Chondrocyte (in vitro differentiated cells): ENCODE measurements around the gene ALDOA. TPM values are rescaled to one million over a fixed set of nuclear protein-coding genes. Genes with fewer than 3 reads are reported as not detected.

ENCODE experiments used
- DNase-seq: peaks from one replicate; pipeline ENCODE4 v3.0.0; 2021; ENCODE audit warnings: mixed read lengths, low spot score
- H3K27ac Mint-ChIP-seq: one replicate; pipeline ENCODE4 v1.8.0; 2021; ENCODE audit warnings: mild to moderate bottlenecking, moderate library complexity, mixed read lengths; ENCODE audit not compliant: unreplicated experiment
- H3K27me3 Mint-ChIP-seq: 2 replicates; pipeline ENCODE4 v1.8.0; 2021; ENCODE audit warnings: low read depth, mixed read lengths
- H3K36me3 Mint-ChIP-seq: 2 replicates; pipeline ENCODE4 v1.8.0; 2021; ENCODE audit warnings: low read depth, mixed read lengths
- H3K4me1 Mint-ChIP-seq: 2 replicates; pipeline ENCODE4 v1.8.0; 2021; ENCODE audit warnings: low read depth, mild to moderate bottlenecking, mixed read lengths
- H3K4me3 Mint-ChIP-seq: one replicate; pipeline ENCODE4 v1.8.0; 2021; ENCODE audit warnings: mild to moderate bottlenecking, moderate library complexity, mixed read lengths; ENCODE audit not compliant: unreplicated experiment
- H3K9me3 Mint-ChIP-seq: 2 replicates; pipeline ENCODE4 v1.8.0; 2021; ENCODE audit warnings: low read depth, mixed read lengths
- total RNA-seq: library from RNA; stranded (reverse); gene quantifications from 3 replicates; pipeline ENCODE4 v1.2.1, GENCODE V29; 2021
- TF ChIP-seq, protein P1 (sequence below): fragments of 200-600 bp; sonication (generic); IDR thresholded peaks from 2 replicates; pipeline ENCODE4 v1.5.0; 2021; ENCODE audit warnings: antibody characterized with exemption, mild to moderate bottlenecking, moderate library complexity

The ALDOA gene
- total RNA-seq, 1 donor from 2014 or later = 1,094 TPM

DNA sequence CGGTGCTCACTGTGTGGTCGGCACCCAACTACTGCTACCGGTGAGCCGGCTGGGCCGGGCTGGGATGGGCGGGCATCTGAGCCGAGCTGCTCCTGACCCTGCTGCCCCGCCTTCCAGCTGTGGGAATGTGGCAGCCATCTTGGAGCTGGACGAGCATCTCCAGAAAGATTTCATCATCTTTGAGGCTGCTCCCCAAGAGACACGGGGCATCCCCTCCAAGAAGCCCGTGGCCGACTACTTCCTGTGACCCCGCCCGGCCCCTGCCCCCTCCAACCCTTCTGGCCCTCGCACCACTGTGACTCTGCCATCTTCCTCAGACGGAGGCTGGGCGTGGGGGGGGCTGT is 19.2 kb downstream of the ALDOA start:
- TF ChIP-seq, protein P1, sequence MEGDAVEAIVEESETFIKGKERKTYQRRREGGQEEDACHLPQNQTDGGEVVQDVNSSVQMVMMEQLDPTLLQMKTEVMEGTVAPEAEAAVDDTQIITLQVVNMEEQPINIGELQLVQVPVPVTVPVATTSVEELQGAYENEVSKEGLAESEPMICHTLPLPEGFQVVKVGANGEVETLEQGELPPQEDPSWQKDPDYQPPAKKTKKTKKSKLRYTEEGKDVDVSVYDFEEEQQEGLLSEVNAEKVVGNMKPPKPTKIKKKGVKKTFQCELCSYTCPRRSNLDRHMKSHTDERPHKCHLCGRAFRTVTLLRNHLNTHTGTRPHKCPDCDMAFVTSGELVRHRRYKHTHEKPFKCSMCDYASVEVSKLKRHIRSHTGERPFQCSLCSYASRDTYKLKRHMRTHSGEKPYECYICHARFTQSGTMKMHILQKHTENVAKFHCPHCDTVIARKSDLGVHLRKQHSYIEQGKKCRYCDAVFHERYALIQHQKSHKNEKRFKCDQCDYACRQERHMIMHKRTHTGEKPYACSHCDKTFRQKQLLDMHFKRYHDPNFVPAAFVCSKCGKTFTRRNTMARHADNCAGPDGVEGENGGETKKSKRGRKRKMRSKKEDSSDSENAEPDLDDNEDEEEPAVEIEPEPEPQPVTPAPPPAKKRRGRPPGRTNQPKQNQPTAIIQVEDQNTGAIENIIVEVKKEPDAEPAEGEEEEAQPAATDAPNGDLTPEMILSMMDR = no peak
- H3K4me1 Mint-ChIP-seq = peaks cover 7% of the 10 kb centered on the region
- no peaks in the 10 kb centered on the region for H3K27me3 Mint-ChIP-seq
- no peak for DNase-seq
- H3K36me3 Mint-ChIP-seq = peaks cover 19% of the 10 kb centered on the region
- H3K9me3 Mint-ChIP-seq = no peaks in the 10 kb centered on the region
- H3K27ac Mint-ChIP-seq = no peak overlapping the region
- no peak overlapping the region for H3K4me3 Mint-ChIP-seq

DNA sequence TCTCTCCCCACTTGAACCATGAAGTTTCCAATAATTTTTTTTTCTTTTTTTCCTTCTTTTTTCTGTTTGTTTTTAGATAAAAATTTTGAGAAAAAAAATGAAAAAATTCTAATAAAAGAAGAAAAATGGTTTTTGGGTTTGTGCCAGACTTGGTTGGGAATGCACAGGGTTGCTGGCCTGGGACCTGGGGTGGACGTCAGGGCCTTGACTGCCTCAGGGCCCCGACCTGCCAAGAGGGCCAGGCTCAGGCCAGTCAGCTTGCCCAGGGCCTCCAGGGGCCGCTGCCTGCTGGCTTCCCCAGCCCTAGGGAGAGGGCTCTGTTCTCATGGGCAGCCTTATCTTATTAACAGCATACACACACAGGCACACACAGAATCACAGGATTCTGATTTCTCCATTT is 19.7 kb downstream of the ALDOA start:
- DNase-seq = no peak
- H3K27ac Mint-ChIP-seq = no peak overlapping the region
- peaks cover 19% of the 10 kb centered on the region for H3K36me3 Mint-ChIP-seq
- H3K9me3 Mint-ChIP-seq = no peaks in the 10 kb centered on the region
- H3K4me1 Mint-ChIP-seq = peaks cover 12% of the 10 kb centered on the region
- TF ChIP-seq, protein P1 = no peak
- H3K4me3 Mint-ChIP-seq = no peak overlapping the region
- H3K27me3 Mint-ChIP-seq = no peaks in the 10 kb centered on the region

DNA sequence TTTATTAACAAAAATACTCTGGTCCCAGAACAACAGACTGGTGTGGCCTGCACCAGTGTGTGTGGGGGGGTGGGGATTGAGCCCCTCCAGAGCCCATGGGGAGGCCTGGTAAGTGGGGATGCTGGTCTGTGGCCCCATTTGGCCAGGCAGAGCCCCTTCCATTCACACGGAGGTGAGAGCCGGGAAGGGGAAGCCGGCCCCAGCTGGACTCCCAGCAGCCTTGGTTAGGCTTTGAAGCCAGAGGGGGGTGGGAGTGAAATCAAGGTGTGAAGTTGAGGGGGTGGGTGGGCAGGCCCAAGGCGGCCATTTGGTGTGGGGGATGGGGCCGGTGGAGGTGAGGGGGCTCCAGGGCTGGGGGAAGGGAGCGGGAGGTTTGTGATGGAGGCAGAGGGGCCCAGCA is 20.3 kb downstream of the ALDOA start:
- Mint-ChIP-seq H3K9me3 (no peaks in the 10 kb centered on the region), H3K4me3 (no peak overlapping the region), H3K4me1 (peaks cover 15% of the 10 kb centered on the region), H3K36me3 (peaks cover 19% of the 10 kb centered on the region), H3K27ac (no peak overlapping the region), H3K27me3 (no peaks in the 10 kb centered on the region)
- DNase-seq = no peak
- TF ChIP-seq, protein P1 = no peak

DNA sequence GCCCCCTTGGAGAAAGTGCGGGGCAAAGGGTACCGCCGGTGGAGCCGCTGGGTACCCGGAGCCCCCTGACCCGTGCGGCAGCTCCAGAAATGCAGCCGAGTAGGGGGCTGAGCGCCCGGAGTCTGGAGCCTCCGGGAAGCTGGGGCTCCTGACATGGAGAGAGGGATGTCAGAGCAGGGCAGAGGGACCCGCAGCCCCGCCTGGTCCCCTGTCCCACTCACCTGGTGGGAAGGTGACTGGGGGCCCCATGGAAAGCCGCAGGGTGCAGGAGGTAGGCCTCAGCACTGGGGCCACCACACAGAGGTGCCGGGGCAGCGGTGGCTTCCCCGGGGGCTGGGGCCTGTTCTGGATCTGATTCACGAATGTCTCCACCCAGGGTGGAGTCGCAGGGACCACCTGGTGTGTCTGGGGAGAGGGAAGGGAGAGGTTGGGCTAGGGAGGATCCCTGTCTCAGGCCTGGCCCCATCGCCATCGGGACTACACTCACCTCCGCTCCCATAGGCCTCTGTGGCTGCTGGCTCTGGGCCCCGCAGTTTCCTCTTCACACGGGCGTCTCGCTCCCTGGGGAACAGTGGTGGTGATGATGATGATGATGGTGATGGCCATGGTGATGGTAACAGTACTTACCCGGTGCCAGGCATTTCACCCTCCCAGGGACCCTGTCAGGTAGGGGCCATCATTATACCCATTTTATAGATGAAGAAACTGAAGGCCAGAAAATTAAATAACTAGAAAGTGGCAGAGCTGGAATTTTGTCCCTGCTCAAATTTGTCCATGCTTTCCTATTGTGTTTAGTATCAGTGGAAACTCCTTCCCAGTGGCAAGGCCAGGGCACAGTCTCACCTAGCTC is 21.0 kb downstream of the ALDOA start:
- Mint-ChIP-seq H3K27ac (no peak overlapping the region), H3K9me3 (no peaks in the 10 kb centered on the region), H3K36me3 (peaks cover 16% of the 10 kb centered on the region), H3K27me3 (no peaks in the 10 kb centered on the region), H3K4me3 (no peak overlapping the region), H3K4me1 (peaks cover 15% of the 10 kb centered on the region)
- TF ChIP-seq, protein P1 = no peak
- no peak for DNase-seq

DNA sequence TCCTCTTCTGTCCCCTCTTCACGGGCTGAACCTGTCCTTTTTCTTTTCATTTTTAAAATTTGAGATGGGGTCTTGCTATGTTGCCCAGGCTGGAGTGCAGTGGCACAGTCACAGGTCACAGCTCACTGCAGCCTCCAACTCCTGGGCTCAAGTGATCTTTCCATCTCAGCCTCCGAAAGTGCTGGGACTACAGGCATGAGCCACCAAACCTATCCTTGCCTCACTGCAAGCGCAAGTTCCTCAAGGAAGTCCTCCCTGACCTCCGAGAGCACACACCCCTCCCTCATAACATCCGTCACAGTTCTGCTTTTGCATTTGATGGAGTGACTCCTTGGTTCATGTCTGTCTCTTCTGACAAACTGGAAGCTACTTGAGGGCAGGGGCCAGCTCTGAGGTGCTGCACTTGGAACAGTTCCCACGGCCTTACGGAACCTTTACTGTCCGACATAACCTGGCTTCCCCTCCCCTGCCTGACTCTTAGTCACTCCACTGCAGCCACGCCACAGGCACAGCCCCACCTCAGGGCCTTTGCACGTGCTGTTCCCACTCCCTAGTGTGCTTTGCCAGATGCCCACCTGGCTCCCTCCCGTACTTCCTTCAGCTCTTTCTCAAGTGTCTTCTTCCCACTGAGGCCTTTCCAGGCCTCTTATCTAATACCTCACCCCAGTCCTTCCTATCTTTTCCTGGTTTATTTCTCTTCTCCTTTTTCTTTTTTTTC is 21.8 kb downstream of the ALDOA start:
- Mint-ChIP-seq H3K27ac (no peak overlapping the region), H3K4me3 (no peak overlapping the region), H3K4me1 (peaks cover 22% of the 10 kb centered on the region), H3K27me3 (no peaks in the 10 kb centered on the region), H3K9me3 (no peaks in the 10 kb centered on the region), H3K36me3 (peaks cover 12% of the 10 kb centered on the region)
- TF ChIP-seq, protein P1 = no peak
- no peak for DNase-seq
